ENCODE results near the gene ARHGAP5.
A peak's percentile ranks its signal among the peaks of the same experiment; 100 is the strongest.

Gene ARHGAP5

GRCh38 chr14:32039401-32040030 lies 37.6 kb upstream of the ARHGAP5 start:
- Histone ChIP-seq H3K27me3 (replicated peaks; ENCODE audit: control insufficient read depth, insufficient read depth, low read length) (no peaks in the 10 kb centered on the region), H3K4me3 (replicated peaks; ENCODE audit: low read depth, low read length) (no peak overlapping the region), H3K36me3 (ENCODE audit: control insufficient read depth, insufficient read depth, low read length) (no peaks in the 10 kb centered on the region)
- no peak for TF ChIP-seq CTCF (IDR thresholded peaks at IDR 0.05; ENCODE audit: insufficient read depth, low read length, poor library complexity, severe bottlenecking)
- no peak for DNase-seq (ENCODE audit: extremely low read depth, insufficient read length)

GRCh38 chr14:32043624-32044023 lies 33.5 kb upstream of the ARHGAP5 start:
- no peaks in the 10 kb centered on the region for H3K36me3 ChIP-seq (ENCODE audit: control insufficient read depth, insufficient read depth, low read length)
- no peak overlapping the region for H3K4me3 ChIP-seq (replicated peaks; ENCODE audit: low read depth, low read length)
- no peak for DNase-seq (ENCODE audit: extremely low read depth, insufficient read length)
- no peaks in the 10 kb centered on the region for H3K27me3 ChIP-seq (replicated peaks; ENCODE audit: control insufficient read depth, insufficient read depth, low read length)
- no peak for TF ChIP-seq CTCF (IDR thresholded peaks at IDR 0.05; ENCODE audit: insufficient read depth, low read length, poor library complexity, severe bottlenecking)

GRCh38 chr14:32044454-32044853 lies 32.6 kb upstream of the ARHGAP5 start:
- no peak for TF ChIP-seq CTCF (IDR thresholded peaks at IDR 0.05; ENCODE audit: insufficient read depth, low read length, poor library complexity, severe bottlenecking)
- Histone ChIP-seq H3K36me3 (ENCODE audit: control insufficient read depth, insufficient read depth, low read length) (no peaks in the 10 kb centered on the region), H3K27me3 (replicated peaks; ENCODE audit: control insufficient read depth, insufficient read depth, low read length) (no peaks in the 10 kb centered on the region), H3K4me3 (replicated peaks; ENCODE audit: low read depth, low read length) (no peak overlapping the region)
- DNase-seq (ENCODE audit: extremely low read depth, insufficient read length) = no peak

DNA sequence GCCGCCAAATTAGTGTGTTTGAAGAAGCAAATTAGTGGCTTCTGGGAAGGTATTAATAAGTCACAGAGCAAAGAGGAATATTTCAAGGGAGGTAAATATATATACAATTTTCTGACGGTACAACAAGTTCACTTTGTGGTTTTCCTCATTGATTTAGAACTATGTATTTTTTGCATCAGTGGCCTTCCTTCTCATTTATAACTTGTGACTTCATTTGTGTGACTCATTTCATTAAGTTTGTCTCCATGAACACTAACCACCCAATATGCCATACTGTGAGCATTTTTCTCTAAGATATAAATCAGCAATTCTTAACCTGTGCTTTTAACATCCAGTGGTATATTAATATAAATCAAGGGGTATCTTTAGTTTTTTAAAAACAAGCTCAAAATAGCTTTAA lies 29.3 kb upstream of the ARHGAP5 start:
- no peak overlapping the region for H3K4me3 ChIP-seq (replicated peaks; ENCODE audit: low read depth, low read length)
- no peaks in the 10 kb centered on the region for H3K36me3 ChIP-seq (ENCODE audit: control insufficient read depth, insufficient read depth, low read length)
- no peaks in the 10 kb centered on the region for H3K27me3 ChIP-seq (replicated peaks; ENCODE audit: control insufficient read depth, insufficient read depth, low read length)
- no peak for TF ChIP-seq CTCF (IDR thresholded peaks at IDR 0.05; ENCODE audit: insufficient read depth, low read length, poor library complexity, severe bottlenecking)
- DNase-seq (ENCODE audit: extremely low read depth, insufficient read length) = peak; percentile 9

- DNase-seq (ENCODE audit: extremely low read depth, insufficient read length) = peak; percentile 13
- TF ChIP-seq CTCF (IDR thresholded peaks at IDR 0.05; ENCODE audit: insufficient read depth, low read length, poor library complexity, severe bottlenecking) = no peak
- no peaks in the 10 kb centered on the region for H3K27me3 ChIP-seq (replicated peaks; ENCODE audit: control insufficient read depth, insufficient read depth, low read length)
- H3K4me3 ChIP-seq (replicated peaks; ENCODE audit: low read depth, low read length) = no peak overlapping the region
- no peaks in the 10 kb centered on the region for H3K36me3 ChIP-seq (ENCODE audit: control insufficient read depth, insufficient read depth, low read length)
These were observed 27.6 kb upstream of the ARHGAP5 start for GRCh38 chr14:32049361-32050088.
